ENCODE measurements around the gene L3MBTL4. TPM values are rescaled to one million over a fixed set of nuclear protein-coding genes. Genes with fewer than 3 reads are reported as not detected.

The L3MBTL4 gene
- total RNA-seq, 1 experiment from 2014 or later, result 1.4 TPM

DNA sequence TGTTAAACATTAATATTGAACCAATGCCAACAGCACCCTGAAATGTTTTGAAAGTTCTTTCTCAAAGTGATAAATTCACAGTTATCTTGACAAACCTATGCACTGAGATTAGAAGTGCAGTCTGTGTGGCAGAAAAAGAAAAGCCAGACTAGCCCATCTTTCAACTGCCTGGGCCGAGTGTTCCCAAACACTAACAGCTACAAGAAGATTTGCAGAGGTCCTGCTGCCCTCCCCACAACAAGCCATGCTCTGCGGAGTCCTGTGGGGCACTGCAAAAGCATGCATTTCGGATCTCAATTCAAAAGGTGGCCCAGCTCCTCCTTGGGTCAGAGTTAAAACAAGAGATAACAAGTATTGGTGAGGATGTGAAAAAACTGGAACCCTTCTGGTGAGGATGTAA, 311.0 kb downstream of the L3MBTL4 start:
- no peak for ATAC-seq
- Mint-ChIP-seq H3K4me3 (no peak overlapping the region), H3K36me3 (no peaks in the 10 kb centered on the region)

DNA sequence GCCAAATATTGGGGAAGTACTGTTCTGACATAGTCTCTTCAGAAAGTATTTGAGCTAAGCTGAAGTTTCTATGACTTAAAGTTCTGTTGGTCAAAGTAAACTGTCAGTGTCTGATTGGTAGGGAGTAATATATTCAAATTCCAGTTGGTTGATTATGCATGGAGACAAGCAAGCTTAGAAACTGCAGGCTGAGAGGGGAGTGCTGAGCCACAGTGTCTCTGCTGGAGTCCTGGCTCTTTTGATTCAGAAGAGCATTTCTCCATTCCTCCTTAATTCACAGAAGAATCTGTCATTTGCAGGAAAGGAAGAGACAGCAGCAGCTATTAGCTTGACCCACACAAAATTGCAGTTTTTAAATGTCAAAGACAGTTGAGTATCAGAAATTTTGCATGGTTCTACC, 318.0 kb downstream of the L3MBTL4 start:
- ATAC-seq (no peak), DNase-seq (ENCODE audit: low spot score) (no peak)
- H3K27me3 Mint-ChIP-seq (ENCODE audit: low read depth), result no peaks in the 10 kb centered on the region
- no peaks in the 10 kb centered on the region for H3K36me3 Mint-ChIP-seq
- H3K4me3 Mint-ChIP-seq, result no peak overlapping the region
- H3K27ac Mint-ChIP-seq, result no peak overlapping the region
- H3K9me3 Mint-ChIP-seq, result no peaks in the 10 kb centered on the region
- CTCF ChIA-PET, result interaction anchor here (1.2 kb wide), 2 partner anchors 206 to 228 kb away, joined by 3 to 4 read pairs; no protein-coding TSS in a partner anchor
- POLR2A ChIA-PET, result interaction anchor here (0.6 kb wide), 1 partner anchor 531 kb away, joined by 3 read pairs; no protein-coding TSS in a partner anchor
- peaks cover 7% of the 10 kb centered on the region for H3K4me1 Mint-ChIP-seq
- TF ChIP-seq ZNF121 (CRISPR knock-in tag; IDR thresholded peaks at IDR 0.05) (no peak), GABPB1 (CRISPR knock-in tag; IDR thresholded peaks at IDR 0.05) (no peak), ZNF423 (CRISPR knock-in tag; IDR thresholded peaks at IDR 0.05) (no peak), ETV6 (CRISPR knock-in tag; IDR thresholded peaks at IDR 0.05) (no peak), FOXP1 (CRISPR knock-in tag; IDR thresholded peaks at IDR 0.05; ENCODE audit: borderline replicate concordance) (no peak), TEAD4 (CRISPR knock-in tag; IDR thresholded peaks at IDR 0.05) (no peak), ATF1 (CRISPR knock-in tag; IDR thresholded peaks at IDR 0.05) (no peak), SMAD3 (CRISPR knock-in tag; IDR thresholded peaks at IDR 0.05; ENCODE audit: borderline replicate concordance) (no peak), SOX15 (CRISPR knock-in tag; IDR thresholded peaks at IDR 0.05) (no peak), NR3C1 (CRISPR knock-in tag; conservative IDR thresholded peaks at IDR 0.05; ENCODE audit: low read depth) (no peak), ZNF416 (CRISPR knock-in tag; IDR thresholded peaks at IDR 0.05) (no peak), CREM (CRISPR knock-in tag; IDR thresholded peaks at IDR 0.05) (no peak), RELA (CRISPR knock-in tag; IDR thresholded peaks at IDR 0.05; ENCODE audit: borderline replicate concordance) (no peak), NFYB (CRISPR knock-in tag; conservative IDR thresholded peaks at IDR 0.05; ENCODE audit: low read depth) (no peak), HMGA2 (CRISPR knock-in tag; IDR thresholded peaks at IDR 0.05) (no peak)
- TF ChIP-seq, protein P1, sequence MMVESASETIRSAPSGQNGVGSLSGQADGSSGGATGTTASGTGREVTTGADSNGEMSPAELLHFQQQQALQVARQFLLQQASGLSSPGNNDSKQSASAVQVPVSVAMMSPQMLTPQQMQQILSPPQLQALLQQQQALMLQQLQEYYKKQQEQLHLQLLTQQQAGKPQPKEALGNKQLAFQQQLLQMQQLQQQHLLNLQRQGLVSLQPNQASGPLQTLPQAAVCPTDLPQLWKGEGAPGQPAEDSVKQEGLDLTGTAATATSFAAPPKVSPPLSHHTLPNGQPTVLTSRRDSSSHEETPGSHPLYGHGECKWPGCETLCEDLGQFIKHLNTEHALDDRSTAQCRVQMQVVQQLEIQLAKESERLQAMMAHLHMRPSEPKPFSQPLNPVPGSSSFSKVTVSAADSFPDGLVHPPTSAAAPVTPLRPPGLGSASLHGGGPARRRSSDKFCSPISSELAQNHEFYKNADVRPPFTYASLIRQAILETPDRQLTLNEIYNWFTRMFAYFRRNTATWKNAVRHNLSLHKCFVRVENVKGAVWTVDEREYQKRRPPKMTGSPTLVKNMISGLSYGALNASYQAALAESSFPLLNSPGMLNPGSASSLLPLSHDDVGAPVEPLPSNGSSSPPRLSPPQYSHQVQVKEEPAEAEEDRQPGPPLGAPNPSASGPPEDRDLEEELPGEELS (CRISPR knock-in tag; IDR thresholded peaks at IDR 0.05), result no peak
- TF ChIP-seq, protein P2, sequence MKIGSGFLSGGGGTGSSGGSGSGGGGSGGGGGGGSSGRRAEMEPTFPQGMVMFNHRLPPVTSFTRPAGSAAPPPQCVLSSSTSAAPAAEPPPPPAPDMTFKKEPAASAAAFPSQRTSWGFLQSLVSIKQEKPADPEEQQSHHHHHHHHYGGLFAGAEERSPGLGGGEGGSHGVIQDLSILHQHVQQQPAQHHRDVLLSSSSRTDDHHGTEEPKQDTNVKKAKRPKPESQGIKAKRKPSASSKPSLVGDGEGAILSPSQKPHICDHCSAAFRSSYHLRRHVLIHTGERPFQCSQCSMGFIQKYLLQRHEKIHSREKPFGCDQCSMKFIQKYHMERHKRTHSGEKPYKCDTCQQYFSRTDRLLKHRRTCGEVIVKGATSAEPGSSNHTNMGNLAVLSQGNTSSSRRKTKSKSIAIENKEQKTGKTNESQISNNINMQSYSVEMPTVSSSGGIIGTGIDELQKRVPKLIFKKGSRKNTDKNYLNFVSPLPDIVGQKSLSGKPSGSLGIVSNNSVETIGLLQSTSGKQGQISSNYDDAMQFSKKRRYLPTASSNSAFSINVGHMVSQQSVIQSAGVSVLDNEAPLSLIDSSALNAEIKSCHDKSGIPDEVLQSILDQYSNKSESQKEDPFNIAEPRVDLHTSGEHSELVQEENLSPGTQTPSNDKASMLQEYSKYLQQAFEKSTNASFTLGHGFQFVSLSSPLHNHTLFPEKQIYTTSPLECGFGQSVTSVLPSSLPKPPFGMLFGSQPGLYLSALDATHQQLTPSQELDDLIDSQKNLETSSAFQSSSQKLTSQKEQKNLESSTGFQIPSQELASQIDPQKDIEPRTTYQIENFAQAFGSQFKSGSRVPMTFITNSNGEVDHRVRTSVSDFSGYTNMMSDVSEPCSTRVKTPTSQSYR (CRISPR knock-in tag; IDR thresholded peaks at IDR 0.05), result no peak
- TF ChIP-seq, protein P3, sequence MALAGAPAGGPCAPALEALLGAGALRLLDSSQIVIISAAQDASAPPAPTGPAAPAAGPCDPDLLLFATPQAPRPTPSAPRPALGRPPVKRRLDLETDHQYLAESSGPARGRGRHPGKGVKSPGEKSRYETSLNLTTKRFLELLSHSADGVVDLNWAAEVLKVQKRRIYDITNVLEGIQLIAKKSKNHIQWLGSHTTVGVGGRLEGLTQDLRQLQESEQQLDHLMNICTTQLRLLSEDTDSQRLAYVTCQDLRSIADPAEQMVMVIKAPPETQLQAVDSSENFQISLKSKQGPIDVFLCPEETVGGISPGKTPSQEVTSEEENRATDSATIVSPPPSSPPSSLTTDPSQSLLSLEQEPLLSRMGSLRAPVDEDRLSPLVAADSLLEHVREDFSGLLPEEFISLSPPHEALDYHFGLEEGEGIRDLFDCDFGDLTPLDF (CRISPR knock-in tag; IDR thresholded peaks at IDR 0.05), result no peak

More for the DNA sequence above, 311.0 kb downstream of the L3MBTL4 start:
- H3K4me1 Mint-ChIP-seq, result peaks cover 3% of the 10 kb centered on the region; the same call in 1 of the 2 replicates
- no peaks in the 10 kb centered on the region for H3K9me3 Mint-ChIP-seq
- TF ChIP-seq, protein P4, sequence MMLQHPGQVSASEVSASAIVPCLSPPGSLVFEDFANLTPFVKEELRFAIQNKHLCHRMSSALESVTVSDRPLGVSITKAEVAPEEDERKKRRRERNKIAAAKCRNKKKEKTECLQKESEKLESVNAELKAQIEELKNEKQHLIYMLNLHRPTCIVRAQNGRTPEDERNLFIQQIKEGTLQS (CRISPR knock-in tag; conservative IDR thresholded peaks at IDR 0.05), result no peak
- H3K27me3 Mint-ChIP-seq (ENCODE audit: low read depth), result no peaks in the 10 kb centered on the region
- no peak for DNase-seq (ENCODE audit: low spot score)
- ChIA-PET CTCF (no interaction called here), POLR2A (no interaction called here)
- no peak overlapping the region for H3K27ac Mint-ChIP-seq

Data from WTC11 (cell line).